ENCODE data around the gene UGT3A2. TPM values are rescaled to one million over a fixed set of nuclear protein-coding genes. Genes with fewer than 3 reads are reported as not detected.
A peak's percentile ranks its signal among the peaks of the same experiment; 100 is the strongest.

Gene UGT3A2, protein sequence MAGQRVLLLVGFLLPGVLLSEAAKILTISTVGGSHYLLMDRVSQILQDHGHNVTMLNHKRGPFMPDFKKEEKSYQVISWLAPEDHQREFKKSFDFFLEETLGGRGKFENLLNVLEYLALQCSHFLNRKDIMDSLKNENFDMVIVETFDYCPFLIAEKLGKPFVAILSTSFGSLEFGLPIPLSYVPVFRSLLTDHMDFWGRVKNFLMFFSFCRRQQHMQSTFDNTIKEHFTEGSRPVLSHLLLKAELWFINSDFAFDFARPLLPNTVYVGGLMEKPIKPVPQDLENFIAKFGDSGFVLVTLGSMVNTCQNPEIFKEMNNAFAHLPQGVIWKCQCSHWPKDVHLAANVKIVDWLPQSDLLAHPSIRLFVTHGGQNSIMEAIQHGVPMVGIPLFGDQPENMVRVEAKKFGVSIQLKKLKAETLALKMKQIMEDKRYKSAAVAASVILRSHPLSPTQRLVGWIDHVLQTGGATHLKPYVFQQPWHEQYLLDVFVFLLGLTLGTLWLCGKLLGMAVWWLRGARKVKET
- total RNA-seq (2021) (not detected in 2 replicates), Bru-seq, nascent RNA (not detected), BruChase-seq, experiment 1, labeled RNA remaining after a 2-hour chase (percentile 3 among the genes with signal in this experiment), BruChase-seq, experiment 2, labeled RNA remaining after a 6-hour chase (percentile 5 among the genes with signal in this experiment)
- long read RNA-seq = 0 reads

DNA sequence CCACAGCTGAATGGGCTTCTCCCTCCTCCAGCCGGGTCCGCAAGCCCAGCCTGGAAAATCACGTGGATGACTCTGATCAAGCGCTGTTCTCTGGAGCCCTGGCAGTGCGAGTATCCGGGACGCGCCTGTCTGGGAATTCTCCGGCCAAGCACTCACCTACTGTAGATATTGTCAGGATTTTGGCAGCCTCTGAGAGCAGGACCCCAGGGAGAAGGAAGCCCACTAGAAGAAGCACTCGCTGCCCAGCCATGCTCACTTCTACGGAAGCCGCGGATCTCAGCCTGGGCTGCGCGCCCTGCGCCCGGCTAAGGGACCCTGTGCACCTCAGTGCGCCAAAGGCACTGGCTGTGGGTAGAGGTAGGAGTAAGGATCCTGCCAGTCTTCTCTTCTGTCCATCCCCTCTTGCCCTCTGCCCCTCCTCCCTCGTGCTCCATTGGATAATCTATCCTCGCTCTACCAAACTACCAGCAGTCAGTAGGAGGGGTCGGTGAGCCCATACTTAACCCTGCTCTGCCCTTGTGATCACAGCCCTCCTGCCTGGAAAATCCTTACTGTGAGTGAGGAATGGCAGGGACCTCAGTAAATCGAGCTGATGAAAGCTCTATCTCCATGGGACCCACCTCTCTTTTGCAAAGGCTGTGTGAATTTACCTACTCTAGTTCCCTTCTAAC lies at the start of gene UGT3A2:
Gene UGT3A2, minus strand, starts transcription at position 343 of the 671 bp plus-strand sequence. Its CDS starts 93 bp downstream, at position 250.
- no peak within 1 kb of the TSS for H2AFZ ChIP-seq
- H3K9me2 ChIP-seq (ENCODE audit: insufficient read depth) = no peaks in the 10 kb centered on the region
- no peak within 1 kb of the TSS for H3K4me2 ChIP-seq
- H3K79me2 ChIP-seq (ENCODE audit: low read depth) = no peaks in the 10 kb centered on the region
- H3K27ac ChIP-seq = no peak within 1 kb of the TSS
- intact Hi-C loops (cut with micrococcal nuclease; ENCODE audit: unreplicated experiment) = no loop called here
- BruUV-seq (replicated peaks) = no TSS peak
- peaks cover 55% of the 10 kb centered on the region for H3K27me3 ChIP-seq (ENCODE audit: insufficient read depth, low read depth)
- H3F3A ChIP-seq (ENCODE audit: insufficient read depth, low read depth) = no peaks in the 10 kb centered on the region
- no peak for DNase-seq
- no peak within 1 kb of the TSS for H3K4me3 ChIP-seq
- H3K9me3 ChIP-seq (ENCODE audit: insufficient read depth, low read depth) = no peaks in the 10 kb centered on the region
- CTCF ChIA-PET = interaction anchor here (0.6 kb wide), 1 partner anchor 330 kb away, joined by 4 read pairs; no protein-coding TSS in a partner anchor
- H3K4me1 ChIP-seq (replicated peaks; ENCODE audit: insufficient read depth) = no peaks in the 10 kb centered on the region
- H4K20me1 ChIP-seq (ENCODE audit: insufficient read depth) = no peaks in the 10 kb centered on the region
- no peak for TF ChIP-seq CTCF (conservative IDR thresholded peaks at IDR 0.05)
- no peak for TF ChIP-seq EZH2 (IDR thresholded peaks at IDR 0.05; ENCODE audit: low read depth)
- H3K36me3 ChIP-seq (ENCODE audit: low read depth) = no peaks in the 10 kb centered on the region
- POLR2A ChIA-PET (ENCODE audit: unreplicated experiment) = no interaction called here

DNA sequence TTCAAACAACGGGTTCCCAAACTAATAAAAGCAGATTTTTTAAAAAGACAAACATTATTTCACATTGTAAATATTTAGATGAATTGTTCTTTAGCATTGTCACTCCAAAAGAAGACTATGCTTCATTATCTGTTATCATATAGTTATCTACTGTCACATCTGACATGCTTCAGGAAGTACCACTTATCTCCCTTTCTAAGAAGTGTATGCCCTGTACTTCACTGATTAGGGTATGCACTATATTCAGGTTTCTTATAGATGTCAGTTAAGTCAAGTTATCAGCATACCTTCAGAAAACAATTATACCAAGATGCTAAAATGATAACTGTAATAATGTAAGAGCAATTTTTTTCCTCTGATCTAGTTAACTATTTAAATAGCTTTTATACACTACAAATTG lies 44.6 kb upstream of the UGT3A2 start:
- no peaks in the 10 kb centered on the region for H3K4me1 ChIP-seq (replicated peaks; ENCODE audit: insufficient read depth)

More for the DNA sequence above, 44.6 kb upstream of the UGT3A2 start:
- H3K9me2 ChIP-seq (ENCODE audit: insufficient read depth) = no peaks in the 10 kb centered on the region
- H3K27me3 ChIP-seq (ENCODE audit: insufficient read depth, low read depth) = no peaks in the 10 kb centered on the region
- no peaks in the 10 kb centered on the region for H3K79me2 ChIP-seq (ENCODE audit: low read depth)
- DNase-seq = no peak
- H3K36me3 ChIP-seq (ENCODE audit: low read depth) = peaks cover 10% of the 10 kb centered on the region; the same call in 1 of the 2 replicates
- BruUV-seq (replicated peaks) = no TSS peak
- ChIA-PET CTCF (no interaction called here), POLR2A (ENCODE audit: unreplicated experiment) (interaction anchor here (0.6 kb wide), 1 partner anchor 1118 kb away, joined by 3 read pairs; no protein-coding TSS in a partner anchor)
- no peak overlapping the region for H3K27ac ChIP-seq
- no peak overlapping the region for H3K4me3 ChIP-seq
- no peak overlapping the region for H3K4me2 ChIP-seq
- intact Hi-C loops (cut with micrococcal nuclease; ENCODE audit: unreplicated experiment) = no loop called here
- no peaks in the 10 kb centered on the region for H3F3A ChIP-seq (ENCODE audit: insufficient read depth, low read depth)
- no peaks in the 10 kb centered on the region for H4K20me1 ChIP-seq (ENCODE audit: insufficient read depth)
- TF ChIP-seq CTCF (conservative IDR thresholded peaks at IDR 0.05) (no peak), EZH2 (IDR thresholded peaks at IDR 0.05; ENCODE audit: low read depth) (no peak)
- H3K9me3 ChIP-seq (ENCODE audit: insufficient read depth, low read depth) = no peaks in the 10 kb centered on the region
- no peak overlapping the region for H2AFZ ChIP-seq
